ENCODE data around the gene ZNF783.

- TF ChIP-seq CTCF (IDR thresholded peaks at IDR 0.05 in 8 of 11, conservative IDR thresholded peaks at IDR 0.05 in 3 of 11) (no peak), POLR2A (IDR thresholded peaks at IDR 0.05) (no peak)
Observed at GRCh38 chr7:149286811-149287400, 24.9 kb downstream of the ZNF783 start.

Measured in spleen (tissue), 7 donors.